MCF 10A (cell line): Measurements from ENCODE around the gene ZNF714. TPM values are rescaled to one million over a fixed set of nuclear protein-coding genes. Genes with fewer than 3 reads are reported as not detected.

Source experiments
- BruUV-seq: library from RNA; stranded (reverse); fragments of 400-500 nt; replicated peaks from 2 replicates; lab custom pipeline; 2021; lab: Mats Ljungman, UMichigan
- CTCF ChIA-PET: fragments of 300-600 bp; sonication (Branson Sonifier 250); formaldehyde crosslinking; extraction: SDS; loops from one replicate; lab custom pipeline; 2021; ENCODE audit warnings: antibody characterized with exemption, inconsistent platforms; lab: Yijun Ruan, JAX
- POLR2A ChIA-PET: fragments of 300-600, 350-650 bp; sonication (Branson Sonifier 250); formaldehyde crosslinking; extraction: SDS; loops from one replicate; lab custom pipeline; 2020; ENCODE audit warnings: antibody characterized with exemption, inconsistent platforms; lab: Yijun Ruan, JAX
- DNase-seq: peaks from one replicate; pipeline ENCODE4 v3.0.0-alpha.2; 2018; ENCODE audit not compliant: unreplicated experiment
- H3K27ac Mint-ChIP-seq: one replicate; pipeline ENCODE4 v1.8.0; 2022; ENCODE audit warnings: mild to moderate bottlenecking, low read depth, mixed read lengths; ENCODE audit not compliant: unreplicated experiment
- H3K27me3 Mint-ChIP-seq: one replicate; pipeline ENCODE4 v1.8.0; 2022; ENCODE audit warnings: mixed read lengths; ENCODE audit not compliant: insufficient read depth, unreplicated experiment
- H3K36me3 Mint-ChIP-seq: one replicate; pipeline ENCODE4 v1.8.0; 2022; ENCODE audit warnings: mild to moderate bottlenecking, moderate library complexity, mixed read lengths; ENCODE audit not compliant: insufficient read depth, unreplicated experiment
- H3K4me1 Mint-ChIP-seq: one replicate; pipeline ENCODE4 v1.8.0; 2022; ENCODE audit warnings: mixed read lengths; ENCODE audit not compliant: insufficient read depth, unreplicated experiment
- H3K4me3 Mint-ChIP-seq: one replicate; pipeline ENCODE4 v1.8.0; 2022; ENCODE audit warnings: mild to moderate bottlenecking, moderate library complexity, mixed read lengths; ENCODE audit not compliant: unreplicated experiment
- H3K9me3 Mint-ChIP-seq: one replicate; pipeline ENCODE4 v1.8.0; 2022; ENCODE audit warnings: mixed read lengths; ENCODE audit not compliant: unreplicated experiment
- CTCF ChIP-seq: fragments of 200-600 bp; IDR thresholded peaks from one replicate; pipeline ENCODE4 v1.8.0; 2022; ENCODE audit warnings: antibody characterized with exemption, mild to moderate bottlenecking; ENCODE audit not compliant: unreplicated experiment
- intact Hi-C: fragments of 100-400 bp; cut with micrococcal nuclease; formaldehyde crosslinking; loops from 2 replicates; pipeline ENCODE4 v1.14.1; 2022
- total RNA-seq: library from RNA; stranded (reverse); gene quantifications from 2 replicates; pipeline ENCODE4 v1.2.3, GENCODE V29; 2022

ZNF714 gene
- total RNA-seq, 1 experiment from 2014 or later: 10.0 TPM

GRCh38 chr19:21052902-21053301 is 29.1 kb upstream of the ZNF714 start:
- H3K4me3 Mint-ChIP-seq: no peak overlapping the region
- no peak for TF ChIP-seq CTCF
- no peaks in the 10 kb centered on the region for H3K9me3 Mint-ChIP-seq
- DNase-seq: no peak
- no peaks in the 10 kb centered on the region for H3K4me1 Mint-ChIP-seq
- peaks cover 68% of the 10 kb centered on the region for H3K36me3 Mint-ChIP-seq
- POLR2A ChIA-PET: no interaction called here
- no peak overlapping the region for H3K27ac Mint-ChIP-seq
- H3K27me3 Mint-ChIP-seq: no peaks in the 10 kb centered on the region
- intact Hi-C loops: no loop called here
- BruUV-seq: no TSS peak
- CTCF ChIA-PET: no interaction called here

GRCh38 chr19:21065336-21065735 is 16.7 kb upstream of the ZNF714 start:
- intact Hi-C loops: no loop called here
- no TSS peak for BruUV-seq
- CTCF ChIA-PET: interaction anchor here (0.6 to 0.7 kb wide), 2 partner anchors 273 to 721 kb away, joined by 4 read pairs; no protein-coding TSS in a partner anchor
- Mint-ChIP-seq H3K4me1 (no peaks in the 10 kb centered on the region), H3K36me3 (peaks cover 36% of the 10 kb centered on the region), H3K27me3 (no peaks in the 10 kb centered on the region), H3K4me3 (no peak overlapping the region), H3K27ac (no peak overlapping the region), H3K9me3 (no peaks in the 10 kb centered on the region)
- no peak for TF ChIP-seq CTCF
- DNase-seq: no peak
- POLR2A ChIA-PET: no interaction called here

GRCh38 chr19:21084343-21084742 is 2.3 kb downstream of the ZNF714 start:
- Mint-ChIP-seq H3K9me3 (no peaks in the 10 kb centered on the region), H3K4me1 (peaks cover 8% of the 10 kb centered on the region), H3K27ac (no peak overlapping the region), H3K36me3 (peaks cover 25% of the 10 kb centered on the region), H3K4me3 (no peak overlapping the region), H3K27me3 (no peaks in the 10 kb centered on the region)
- BruUV-seq: no TSS peak
- peak; percentile 60 for DNase-seq
- intact Hi-C loops: loop anchor here (5.0 kb wide), 2 partner anchors 58 to 62 kb away; partner anchors contain the start of genes ZNF430 and ZNF431
- ChIA-PET POLR2A (interaction anchor here (0.6 to 3.7 kb wide), 4 partner anchors 13 to 276 kb away, joined by 3 to 24 read pairs (median 3); partner anchors contain the start of gene ZNF431), CTCF (interaction anchor here (0.6 kb wide), 1 partner anchor 672 kb away, joined by 5 read pairs; no protein-coding TSS in a partner anchor)
- no peak for TF ChIP-seq CTCF

- Mint-ChIP-seq H3K36me3 (peaks cover 13% of the 10 kb centered on the region), H3K9me3 (no peaks in the 10 kb centered on the region), H3K4me1 (peaks cover 15% of the 10 kb centered on the region), H3K4me3 (no peak overlapping the region), H3K27me3 (no peaks in the 10 kb centered on the region), H3K27ac (no peak overlapping the region)
- intact Hi-C loops: no loop called here
- no peak for DNase-seq
- no TSS peak for BruUV-seq
- ChIA-PET POLR2A (no interaction called here), CTCF (no interaction called here)
- no peak for TF ChIP-seq CTCF
Measured at GRCh38 chr19:21087871-21088270, 5.9 kb downstream of the ZNF714 start.
